HFFc6 (cell line): ENCODE data around the gene LRRC1. TPM values are rescaled to one million over a fixed set of nuclear protein-coding genes. Genes with fewer than 3 reads are reported as not detected.

Experiments
- DNase-seq: peaks from one replicate; pipeline ENCODE4 v3.0.0-alpha.2; 2018
- H3K27ac Mint-ChIP-seq: 2 replicates; pipeline ENCODE4 v1.8.0; 2020; ENCODE audit warnings: mild to moderate bottlenecking, mixed read lengths
- H3K27me3 Mint-ChIP-seq: 2 replicates; pipeline ENCODE4 v1.8.0; 2021; ENCODE audit warnings: mild to moderate bottlenecking, moderate library complexity, mixed read lengths; ENCODE audit not compliant: insufficient read depth
- H3K36me3 Mint-ChIP-seq: 2 replicates; pipeline ENCODE4 v1.8.0; 2021; ENCODE audit warnings: low read depth, mixed read lengths
- H3K4me1 Mint-ChIP-seq: 2 replicates; pipeline ENCODE4 v1.8.0; 2020; ENCODE audit warnings: low read depth, mixed read lengths
- H3K4me3 Mint-ChIP-seq: 2 replicates; pipeline ENCODE4 v1.8.0; 2020; ENCODE audit warnings: mild to moderate bottlenecking, moderate library complexity, mixed read lengths
- H3K9me3 Mint-ChIP-seq: 2 replicates; pipeline ENCODE4 v1.8.0; 2020; ENCODE audit warnings: mild to moderate bottlenecking, mixed read lengths
- CTCF ChIP-seq: fragments of 200-600 bp; sonication (generic); IDR thresholded peaks from 2 replicates; pipeline ENCODE4 v1.5.0; 2021; ENCODE audit warnings: antibody characterized with exemption, mild to moderate bottlenecking
- total RNA-seq, 6 experiments: library from RNA; stranded (reverse); fragmentation: NEBNext Ultra II Directional; extraction: Animal tissue kit (Norgen Biotek cat#: 25700); gene quantifications; 2 replicates in 1 of 6; 3 replicates in 5 of 6; pipeline ENCODE4 v1.2.3, GENCODE V29; 2021

Gene LRRC1
- total RNA-seq, 6 experiments from 2014 or later, result 9.3 to 12.0 (median 10.8) TPM

GRCh38 chr6:53858196-53858595 lies 63.4 kb downstream of the LRRC1 start:
- TF ChIP-seq CTCF, result no peak
- DNase-seq, result no peak
- Mint-ChIP-seq H3K36me3 (no peaks in the 10 kb centered on the region), H3K27me3 (peaks cover 3% of the 10 kb centered on the region; the same call in 1 of the 2 replicates), H3K27ac (no peak overlapping the region), H3K4me3 (no peak overlapping the region), H3K4me1 (peaks cover 20% of the 10 kb centered on the region), H3K9me3 (no peaks in the 10 kb centered on the region)

GRCh38 chr6:53858913-53859312 lies 64.1 kb downstream of the LRRC1 start:
- no peak overlapping the region for H3K27ac Mint-ChIP-seq
- H3K9me3 Mint-ChIP-seq, result no peaks in the 10 kb centered on the region
- H3K4me1 Mint-ChIP-seq, result peaks cover 27% of the 10 kb centered on the region
- H3K36me3 Mint-ChIP-seq, result no peaks in the 10 kb centered on the region
- no peak overlapping the region for H3K4me3 Mint-ChIP-seq
- H3K27me3 Mint-ChIP-seq, result peaks cover 3% of the 10 kb centered on the region; the same call in 1 of the 2 replicates
- no peak for TF ChIP-seq CTCF
- DNase-seq, result no peak

GRCh38 chr6:53860511-53860910 lies 65.7 kb downstream of the LRRC1 start:
- peaks cover 3% of the 10 kb centered on the region; the same call in 1 of the 2 replicates for H3K27me3 Mint-ChIP-seq
- H3K27ac Mint-ChIP-seq, result no peak overlapping the region
- TF ChIP-seq CTCF, result no peak
- no peak overlapping the region for H3K4me3 Mint-ChIP-seq
- no peak for DNase-seq
- no peaks in the 10 kb centered on the region for H3K36me3 Mint-ChIP-seq
- peaks cover 33% of the 10 kb centered on the region for H3K4me1 Mint-ChIP-seq
- no peaks in the 10 kb centered on the region for H3K9me3 Mint-ChIP-seq

- no peak overlapping the region for H3K4me3 Mint-ChIP-seq
- DNase-seq, result no peak
- no peaks in the 10 kb centered on the region for H3K9me3 Mint-ChIP-seq
- TF ChIP-seq CTCF, result no peak
- peaks cover 40% of the 10 kb centered on the region for H3K4me1 Mint-ChIP-seq
- peaks cover 3% of the 10 kb centered on the region; the same call in 1 of the 2 replicates for H3K27me3 Mint-ChIP-seq
- H3K27ac Mint-ChIP-seq, result no peak overlapping the region
- no peaks in the 10 kb centered on the region; the same call in 1 of the 2 replicates for H3K36me3 Mint-ChIP-seq
Measured at GRCh38 chr6:53861518-53861917, 66.7 kb downstream of the LRRC1 start.

GRCh38 chr6:53862662-53863462 lies 68.1 kb downstream of the LRRC1 start:
- peak; percentile 35 for TF ChIP-seq CTCF
- Mint-ChIP-seq H3K4me3 (peak overlapping the region; percentile 40; the same call in 1 of the 2 replicates), H3K4me1 (peaks cover 40% of the 10 kb centered on the region), H3K36me3 (no peaks in the 10 kb centered on the region; the same call in 1 of the 2 replicates), H3K27ac (peak overlapping the region; percentile 49), H3K9me3 (no peaks in the 10 kb centered on the region), H3K27me3 (no peaks in the 10 kb centered on the region)
- peak; percentile 55 for DNase-seq
